Liver (tissue), 3 donors: ENCODE measurements around the gene CEMIP.

Experiments used
- EGR1 ChIP-seq, 2 donors: IDR thresholded peaks; 2 replicates each; pipeline ENCODE4 v1.6.1; 2016 to 2018; ENCODE audit warnings: antibody characterized with exemption in 2 of 2, low read depth in 2 of 2
- RAD21 ChIP-seq, 2 donors: IDR thresholded peaks; 2 replicates each; pipeline ENCODE4 v1.6.1; 2016; ENCODE audit warnings: antibody characterized with exemption in 2 of 2, mild to moderate bottlenecking in 2 of 2
- TAF1 ChIP-seq: conservative IDR thresholded peaks from 2 replicates; pipeline ENCODE4 v1.6.1; 2016; ENCODE audit warnings: antibody characterized with exemption, mild to moderate bottlenecking
- YY1 ChIP-seq: IDR thresholded peaks from 2 replicates; pipeline ENCODE4 v1.6.1; 2016; ENCODE audit warnings: antibody characterized with exemption, mild to moderate bottlenecking
- TF ChIP-seq, protein P1 (sequence below): IDR thresholded peaks from 2 replicates; pipeline ENCODE4 v1.6.1; 2016; ENCODE audit warnings: antibody characterized with exemption
- TF ChIP-seq, protein P2 (sequence below): fragments of 150-350 bp; IDR thresholded peaks from 2 replicates; pipeline ENCODE4 v1.5.1; 2017; ENCODE audit warnings: improper control_type of control experiment, low read depth, low read length; ENCODE audit not compliant: missing input control
- TF ChIP-seq, protein P3 (sequence below): IDR thresholded peaks from 2 replicates; pipeline ENCODE4 v1.6.1; 2016; ENCODE audit warnings: antibody characterized with exemption, mild to moderate bottlenecking
- TF ChIP-seq, protein P4 (sequence below): IDR thresholded peaks from 2 replicates; pipeline ENCODE4 v1.6.1; 2016; ENCODE audit warnings: antibody characterized with exemption
- TF ChIP-seq, protein P5 (sequence below): IDR thresholded peaks from 2 replicates; pipeline ENCODE4 v1.6.1; 2016; ENCODE audit warnings: antibody characterized with exemption
- donor health status: healthy.
- donor health status: healthy.

DNA sequence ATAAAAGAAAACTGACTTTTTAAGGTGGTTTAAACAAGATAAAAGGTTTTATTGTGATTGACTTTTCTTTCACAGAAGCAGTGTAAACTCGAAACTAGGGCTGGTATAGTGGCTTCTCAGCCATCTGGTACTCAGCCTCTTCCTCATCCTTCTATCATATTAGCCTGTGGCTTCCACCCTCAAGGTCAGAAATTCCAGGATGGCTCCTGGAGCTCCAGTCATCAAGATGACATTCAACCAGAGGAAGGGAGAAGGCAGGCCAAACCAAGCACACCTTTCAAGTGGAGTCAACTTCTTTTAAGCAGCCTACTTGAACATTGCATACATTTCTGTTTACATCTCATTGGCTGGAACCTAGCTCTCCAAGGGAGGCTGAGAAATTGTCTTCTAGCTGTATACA lies 211.8 kb downstream of the CEMIP start:
- TF ChIP-seq, protein P1, sequence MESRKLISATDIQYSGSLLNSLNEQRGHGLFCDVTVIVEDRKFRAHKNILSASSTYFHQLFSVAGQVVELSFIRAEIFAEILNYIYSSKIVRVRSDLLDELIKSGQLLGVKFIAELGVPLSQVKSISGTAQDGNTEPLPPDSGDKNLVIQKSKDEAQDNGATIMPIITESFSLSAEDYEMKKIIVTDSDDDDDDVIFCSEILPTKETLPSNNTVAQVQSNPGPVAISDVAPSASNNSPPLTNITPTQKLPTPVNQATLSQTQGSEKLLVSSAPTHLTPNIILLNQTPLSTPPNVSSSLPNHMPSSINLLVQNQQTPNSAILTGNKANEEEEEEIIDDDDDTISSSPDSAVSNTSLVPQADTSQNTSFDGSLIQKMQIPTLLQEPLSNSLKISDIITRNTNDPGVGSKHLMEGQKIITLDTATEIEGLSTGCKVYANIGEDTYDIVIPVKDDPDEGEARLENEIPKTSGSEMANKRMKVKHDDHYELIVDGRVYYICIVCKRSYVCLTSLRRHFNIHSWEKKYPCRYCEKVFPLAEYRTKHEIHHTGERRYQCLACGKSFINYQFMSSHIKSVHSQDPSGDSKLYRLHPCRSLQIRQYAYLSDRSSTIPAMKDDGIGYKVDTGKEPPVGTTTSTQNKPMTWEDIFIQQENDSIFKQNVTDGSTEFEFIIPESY: no peak
- TF ChIP-seq, protein P2, sequence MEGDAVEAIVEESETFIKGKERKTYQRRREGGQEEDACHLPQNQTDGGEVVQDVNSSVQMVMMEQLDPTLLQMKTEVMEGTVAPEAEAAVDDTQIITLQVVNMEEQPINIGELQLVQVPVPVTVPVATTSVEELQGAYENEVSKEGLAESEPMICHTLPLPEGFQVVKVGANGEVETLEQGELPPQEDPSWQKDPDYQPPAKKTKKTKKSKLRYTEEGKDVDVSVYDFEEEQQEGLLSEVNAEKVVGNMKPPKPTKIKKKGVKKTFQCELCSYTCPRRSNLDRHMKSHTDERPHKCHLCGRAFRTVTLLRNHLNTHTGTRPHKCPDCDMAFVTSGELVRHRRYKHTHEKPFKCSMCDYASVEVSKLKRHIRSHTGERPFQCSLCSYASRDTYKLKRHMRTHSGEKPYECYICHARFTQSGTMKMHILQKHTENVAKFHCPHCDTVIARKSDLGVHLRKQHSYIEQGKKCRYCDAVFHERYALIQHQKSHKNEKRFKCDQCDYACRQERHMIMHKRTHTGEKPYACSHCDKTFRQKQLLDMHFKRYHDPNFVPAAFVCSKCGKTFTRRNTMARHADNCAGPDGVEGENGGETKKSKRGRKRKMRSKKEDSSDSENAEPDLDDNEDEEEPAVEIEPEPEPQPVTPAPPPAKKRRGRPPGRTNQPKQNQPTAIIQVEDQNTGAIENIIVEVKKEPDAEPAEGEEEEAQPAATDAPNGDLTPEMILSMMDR: no peak
- TF ChIP-seq TAF1: no peak
- no peak for TF ChIP-seq RAD21 (IDR thresholded peaks at IDR 0.05)
- TF ChIP-seq YY1: no peak
- TF ChIP-seq, protein P3, sequence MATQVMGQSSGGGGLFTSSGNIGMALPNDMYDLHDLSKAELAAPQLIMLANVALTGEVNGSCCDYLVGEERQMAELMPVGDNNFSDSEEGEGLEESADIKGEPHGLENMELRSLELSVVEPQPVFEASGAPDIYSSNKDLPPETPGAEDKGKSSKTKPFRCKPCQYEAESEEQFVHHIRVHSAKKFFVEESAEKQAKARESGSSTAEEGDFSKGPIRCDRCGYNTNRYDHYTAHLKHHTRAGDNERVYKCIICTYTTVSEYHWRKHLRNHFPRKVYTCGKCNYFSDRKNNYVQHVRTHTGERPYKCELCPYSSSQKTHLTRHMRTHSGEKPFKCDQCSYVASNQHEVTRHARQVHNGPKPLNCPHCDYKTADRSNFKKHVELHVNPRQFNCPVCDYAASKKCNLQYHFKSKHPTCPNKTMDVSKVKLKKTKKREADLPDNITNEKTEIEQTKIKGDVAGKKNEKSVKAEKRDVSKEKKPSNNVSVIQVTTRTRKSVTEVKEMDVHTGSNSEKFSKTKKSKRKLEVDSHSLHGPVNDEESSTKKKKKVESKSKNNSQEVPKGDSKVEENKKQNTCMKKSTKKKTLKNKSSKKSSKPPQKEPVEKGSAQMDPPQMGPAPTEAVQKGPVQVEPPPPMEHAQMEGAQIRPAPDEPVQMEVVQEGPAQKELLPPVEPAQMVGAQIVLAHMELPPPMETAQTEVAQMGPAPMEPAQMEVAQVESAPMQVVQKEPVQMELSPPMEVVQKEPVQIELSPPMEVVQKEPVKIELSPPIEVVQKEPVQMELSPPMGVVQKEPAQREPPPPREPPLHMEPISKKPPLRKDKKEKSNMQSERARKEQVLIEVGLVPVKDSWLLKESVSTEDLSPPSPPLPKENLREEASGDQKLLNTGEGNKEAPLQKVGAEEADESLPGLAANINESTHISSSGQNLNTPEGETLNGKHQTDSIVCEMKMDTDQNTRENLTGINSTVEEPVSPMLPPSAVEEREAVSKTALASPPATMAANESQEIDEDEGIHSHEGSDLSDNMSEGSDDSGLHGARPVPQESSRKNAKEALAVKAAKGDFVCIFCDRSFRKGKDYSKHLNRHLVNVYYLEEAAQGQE: no peak
- TF ChIP-seq, protein P4, sequence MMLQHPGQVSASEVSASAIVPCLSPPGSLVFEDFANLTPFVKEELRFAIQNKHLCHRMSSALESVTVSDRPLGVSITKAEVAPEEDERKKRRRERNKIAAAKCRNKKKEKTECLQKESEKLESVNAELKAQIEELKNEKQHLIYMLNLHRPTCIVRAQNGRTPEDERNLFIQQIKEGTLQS: no peak
- no peak for TF ChIP-seq EGR1 (IDR thresholded peaks at IDR 0.05; ENCODE audit: low read depth in 2 of 2)
- TF ChIP-seq, protein P5, sequence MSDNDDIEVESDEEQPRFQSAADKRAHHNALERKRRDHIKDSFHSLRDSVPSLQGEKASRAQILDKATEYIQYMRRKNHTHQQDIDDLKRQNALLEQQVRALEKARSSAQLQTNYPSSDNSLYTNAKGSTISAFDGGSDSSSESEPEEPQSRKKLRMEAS: no peak
